Suppressor macrophage treated with lipopolysaccharide for 4 hours (primary cell): ENCODE data around the gene PCBP3.

ENCODE experiments used
- DNase-seq: peaks from one replicate; pipeline ENCODE4 v3.0.0-alpha.2; 2020

PCBP3 gene

DNA sequence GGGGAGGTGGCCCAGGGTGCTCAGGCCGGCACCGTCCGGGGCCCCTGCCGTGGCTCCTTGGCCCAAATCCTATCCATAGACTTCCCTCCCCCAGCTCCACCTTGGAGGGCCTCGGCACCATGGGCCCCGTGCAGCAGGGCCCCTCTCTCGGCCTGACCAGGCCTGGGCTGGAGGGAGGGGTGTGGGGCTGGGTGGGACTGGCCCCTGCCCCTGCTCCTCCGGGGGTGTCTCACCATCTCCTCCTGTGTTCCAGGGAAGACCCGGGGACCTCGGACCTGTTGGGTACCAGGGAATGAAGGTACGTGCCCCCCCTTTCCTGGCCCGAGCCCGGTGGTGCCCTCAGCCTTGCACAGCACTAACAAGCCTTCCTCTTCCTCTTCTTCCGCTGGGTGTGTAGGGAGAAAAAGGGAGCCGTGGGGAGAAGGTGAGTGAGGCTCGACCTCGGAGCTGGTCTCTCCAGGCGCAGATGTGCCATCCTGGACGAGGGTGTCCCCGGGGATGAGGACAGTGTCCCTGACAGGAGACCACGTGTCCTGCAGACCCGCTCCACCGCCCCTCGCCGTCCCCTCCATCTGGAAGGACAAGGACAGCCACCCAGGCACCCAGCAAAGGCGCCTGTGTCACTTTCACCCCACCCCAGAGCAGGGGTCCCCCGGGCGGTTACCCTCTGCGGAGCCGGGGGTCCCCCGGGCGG is 346.0 kb downstream of the PCBP3 start:
- no peak for DNase-seq

DNA sequence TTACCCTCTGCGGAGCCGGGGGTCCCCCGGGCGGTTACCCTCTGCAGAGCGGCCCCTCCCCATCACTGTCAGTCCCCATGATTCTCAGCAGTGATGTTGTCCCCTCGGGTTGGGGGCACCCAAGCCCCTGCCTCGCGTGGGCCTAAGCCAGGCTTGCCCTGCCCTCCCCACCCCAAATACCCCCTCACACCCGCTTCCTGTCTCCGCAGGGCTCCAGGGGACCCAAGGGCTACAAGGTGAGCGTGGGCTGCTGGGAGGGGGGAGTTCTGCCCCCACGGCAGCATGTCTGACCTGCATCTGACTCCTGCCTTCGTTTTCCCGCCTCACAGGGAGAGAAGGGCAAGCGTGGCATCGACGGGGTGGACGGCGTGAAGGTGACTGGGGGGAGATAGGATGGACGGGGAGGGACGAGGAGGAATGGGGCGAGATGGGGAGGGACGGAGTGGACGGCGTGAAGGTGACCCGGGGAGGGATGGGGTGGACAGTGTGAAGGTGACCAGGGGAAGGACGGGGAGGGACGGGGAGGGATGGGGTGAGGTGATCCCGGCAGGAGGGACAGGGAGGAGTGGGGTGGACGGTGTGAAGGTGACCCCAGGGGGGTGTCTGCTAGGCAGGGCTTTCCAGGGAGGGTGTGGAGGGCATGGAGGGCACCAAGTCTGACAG is 346.7 kb downstream of the PCBP3 start:
- DNase-seq = no peak

DNA sequence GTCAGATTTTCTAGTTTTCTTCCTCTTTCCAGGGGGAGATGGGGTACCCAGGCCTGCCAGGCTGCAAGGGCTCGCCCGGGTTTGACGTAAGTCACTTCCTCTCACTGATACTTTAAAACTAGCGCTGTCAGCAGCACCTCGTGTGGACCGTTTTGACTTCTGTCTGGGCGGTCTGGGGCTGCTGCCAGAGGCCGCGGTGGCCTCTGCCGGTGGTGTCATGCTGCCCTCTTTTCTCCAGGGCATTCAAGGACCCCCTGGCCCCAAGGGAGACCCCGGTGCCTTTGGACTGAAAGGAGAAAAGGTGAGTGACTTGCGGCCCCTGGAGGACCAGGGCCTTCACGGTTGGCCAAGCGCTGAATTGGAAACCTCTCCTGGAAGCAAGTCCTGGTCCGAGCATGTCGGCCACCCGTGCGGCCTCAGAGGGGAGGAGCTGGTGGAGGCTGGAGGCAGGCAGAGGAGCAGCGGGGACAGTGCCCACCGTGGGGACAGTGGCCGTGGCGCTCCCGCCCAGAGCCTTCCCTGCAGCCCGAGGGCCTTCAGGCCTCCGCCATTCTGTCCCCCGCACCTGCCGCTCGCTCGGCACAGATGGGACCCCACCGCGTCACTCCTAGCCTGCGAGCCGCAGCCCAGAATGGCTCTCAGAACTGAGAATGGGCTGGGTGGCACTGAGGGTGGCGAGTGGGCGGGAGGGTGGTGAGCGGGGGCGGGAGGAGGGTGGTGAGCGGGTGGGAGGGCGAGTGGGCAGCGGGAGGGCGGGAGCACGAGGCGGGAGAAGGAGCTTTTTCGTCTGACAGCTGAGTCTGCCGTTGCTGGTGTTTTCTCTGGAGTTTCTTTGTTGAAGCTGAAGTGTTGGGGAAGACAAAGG is 347.4 kb downstream of the PCBP3 start:
- DNase-seq = no peak

DNA sequence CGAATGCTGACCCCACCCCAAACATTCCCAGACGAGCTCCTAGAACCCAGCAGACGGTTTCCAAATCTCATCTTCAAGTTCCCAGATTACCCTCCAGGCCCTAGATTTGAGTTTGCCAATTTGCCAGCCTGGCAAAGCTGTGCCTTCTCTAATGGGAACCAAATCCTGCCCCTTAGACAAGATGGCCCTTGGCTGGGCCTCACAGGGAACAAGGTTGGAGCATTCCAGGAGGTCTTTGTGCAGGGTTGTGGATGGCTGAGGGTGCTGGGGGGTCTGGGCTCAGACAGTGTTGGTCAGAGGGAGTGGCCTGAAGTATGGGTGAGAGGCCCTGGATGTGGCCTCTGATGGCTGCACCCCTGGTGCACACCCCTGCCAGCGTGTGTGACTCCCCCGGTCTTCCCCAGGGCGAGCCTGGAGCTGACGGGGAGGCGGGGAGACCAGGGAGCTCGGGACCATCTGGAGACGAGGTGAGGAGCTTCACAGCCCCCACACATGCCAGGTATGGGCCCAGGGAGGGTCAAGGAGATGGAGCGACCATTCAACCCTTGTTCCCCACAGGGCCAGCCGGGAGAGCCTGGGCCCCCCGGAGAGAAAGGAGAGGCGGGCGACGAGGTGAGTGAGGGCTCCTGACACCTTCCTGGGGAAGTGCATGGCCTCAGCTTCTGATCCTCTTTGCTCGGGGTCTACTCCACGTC is 348.2 kb downstream of the PCBP3 start:
- DNase-seq = no peak
